H9 (cell line): Measurements from ENCODE around the gene C10orf143. TPM values are rescaled to one million over a fixed set of nuclear protein-coding genes. Genes with fewer than 3 reads are reported as not detected.

Experiments
- DNase-seq: peaks from one replicate; pipeline ENCODE4 v3.0.0-alpha.2; 2017
- H2AFZ ChIP-seq: one replicate; pipeline ENCODE4 v1.6.1; 2013; ENCODE audit warnings: mild to moderate bottlenecking, low read length, control low read depth, moderate library complexity
- H2AK5ac ChIP-seq: 2 replicates; pipeline ENCODE4 v1.6.1; 2013; ENCODE audit warnings: low read length, control low read depth, mixed read lengths; ENCODE audit not compliant: insufficient read length
- H2BK120ac ChIP-seq: one replicate; pipeline ENCODE4 v1.6.1; 2013; ENCODE audit warnings: low read depth, mild to moderate bottlenecking, low read length, control low read depth, inconsistent platforms; ENCODE audit not compliant: poor library complexity, severe bottlenecking
- H2BK12ac ChIP-seq: 2 replicates; pipeline ENCODE4 v1.6.1; 2013; ENCODE audit warnings: low read length, control low read depth, mixed read lengths, low read depth; ENCODE audit not compliant: insufficient read length
- H2BK15ac ChIP-seq: 2 replicates; pipeline ENCODE4 v1.6.1; 2013; ENCODE audit warnings: low read depth, low read length, control low read depth
- H2BK20ac ChIP-seq: one replicate; pipeline ENCODE4 v1.6.1; 2013; ENCODE audit warnings: low read depth, mild to moderate bottlenecking, low read length, control low read depth, inconsistent platforms; ENCODE audit not compliant: poor library complexity, severe bottlenecking
- H2BK5ac ChIP-seq: 2 replicates; pipeline ENCODE4 v1.6.1; 2013; ENCODE audit warnings: low read length, control low read depth, mixed read lengths; ENCODE audit not compliant: insufficient read length
- H3K14ac ChIP-seq: 2 replicates; pipeline ENCODE4 v1.6.1; 2013; ENCODE audit warnings: low read length, control low read depth; ENCODE audit not compliant: insufficient read depth
- H3K18ac ChIP-seq: 2 replicates; pipeline ENCODE4 v1.6.1; 2013; ENCODE audit warnings: low read depth, mild to moderate bottlenecking, mixed read lengths, low read length, control low read depth; ENCODE audit not compliant: insufficient read length
- H3K23ac ChIP-seq: 2 replicates; pipeline ENCODE4 v1.6.1; 2013; ENCODE audit warnings: low read length, control low read depth, mixed read lengths, low read depth; ENCODE audit not compliant: insufficient read length
- H3K23me2 ChIP-seq: 2 replicates; pipeline ENCODE4 v1.6.1; 2013; ENCODE audit warnings: low read depth, mild to moderate bottlenecking, mixed read lengths, low read length, control low read depth; ENCODE audit not compliant: insufficient read length, poor library complexity, severe bottlenecking
- H3K27ac ChIP-seq: 2 replicates; pipeline ENCODE4 v1.5.1; 2013; ENCODE audit warnings: low read length, control low read depth, mixed read lengths, low read depth; ENCODE audit not compliant: insufficient read length
- H3K27me3 ChIP-seq: 2 replicates; pipeline ENCODE4 v1.6.1; 2013; ENCODE audit warnings: low read length, control low read depth, inconsistent platforms; ENCODE audit not compliant: insufficient read depth
- H3K4ac ChIP-seq: 2 replicates; pipeline ENCODE4 v1.6.1; 2013; ENCODE audit warnings: low read depth, mild to moderate bottlenecking, control low read depth, inconsistent platforms, low read length, moderate library complexity
- H3K4me1 ChIP-seq: 2 replicates; pipeline ENCODE4 v1.6.1; 2013; ENCODE audit warnings: low read length, control low read depth, inconsistent platforms; ENCODE audit not compliant: insufficient read depth
- H3K4me2 ChIP-seq: 2 replicates; pipeline ENCODE4 v1.6.1; 2013; ENCODE audit warnings: low read length, control low read depth, mixed read lengths; ENCODE audit not compliant: insufficient read length, insufficient read depth
- H3K56ac ChIP-seq: 2 replicates; pipeline ENCODE4 v1.6.1; 2013; ENCODE audit warnings: low read depth, mild to moderate bottlenecking, mixed read lengths, low read length, control low read depth; ENCODE audit not compliant: insufficient read length
- H3K79me1 ChIP-seq: 2 replicates; pipeline ENCODE4 v1.6.1; 2013; ENCODE audit warnings: low read depth, mild to moderate bottlenecking, moderate library complexity, low read length, control low read depth, inconsistent platforms; ENCODE audit not compliant: insufficient read depth, poor library complexity, severe bottlenecking
- H3K79me2 ChIP-seq: 2 replicates; pipeline ENCODE4 v1.6.1; 2013; ENCODE audit warnings: low read length, control low read depth, inconsistent platforms; ENCODE audit not compliant: insufficient read depth
- H3K9ac ChIP-seq: 2 replicates; pipeline ENCODE4 v1.6.1; 2013; ENCODE audit warnings: low read length, control low read depth, mixed read lengths; ENCODE audit not compliant: insufficient read length; ENCODE audit errors: extremely low read depth
- H3K9me3 ChIP-seq: one replicate; pipeline ENCODE4 v1.6.1; 2013; ENCODE audit warnings: low read depth, low read length, inconsistent platforms; ENCODE audit not compliant: control insufficient read depth
- H3T11ph ChIP-seq: one replicate; pipeline ENCODE4 v1.6.1; 2013; ENCODE audit warnings: mild to moderate bottlenecking, low read length, control low read depth, inconsistent platforms
- H4K20me1 ChIP-seq: one replicate; pipeline ENCODE4 v1.6.1; 2013; ENCODE audit not compliant: control insufficient read depth, insufficient read length, insufficient read depth
- H4K5ac ChIP-seq: 2 replicates; pipeline ENCODE4 v1.6.1; 2013; ENCODE audit warnings: low read depth, mild to moderate bottlenecking, mixed read lengths, low read length, control low read depth; ENCODE audit not compliant: insufficient read length
- H4K8ac ChIP-seq: replicated peaks from 2 replicates; pipeline ENCODE4 v1.6.1; 2013; ENCODE audit warnings: low read length, control low read depth, mixed read lengths, low read depth; ENCODE audit not compliant: insufficient read length
- H4K91ac ChIP-seq: 2 replicates; pipeline ENCODE4 v1.6.1; 2013; ENCODE audit warnings: low read depth, mild to moderate bottlenecking, moderate library complexity, mixed read lengths, low read length, control low read depth; ENCODE audit not compliant: insufficient read length
- H3K27ac Mint-ChIP-seq, 3 experiments: 2 replicates in 2 of 3; 3 replicates in 1 of 3; pipeline ENCODE4 v1.8.0; 2020 to 2021; ENCODE audit warnings: mixed read lengths in 3 of 3, mild to moderate bottlenecking in 1 of 3, moderate library complexity in 1 of 3
- H3K27me3 Mint-ChIP-seq: 2 replicates; pipeline ENCODE4 v1.8.0; 2021; ENCODE audit warnings: low read depth, mild to moderate bottlenecking, moderate library complexity, mixed read lengths
- H3K36me3 Mint-ChIP-seq, 3 experiments: 2 replicates in 2 of 3; 3 replicates in 1 of 3; pipeline ENCODE4 v1.8.0; 2020 to 2021; ENCODE audit warnings: low read depth in 3 of 3, mixed read lengths in 3 of 3; ENCODE audit not compliant: insufficient read depth in 1 of 3
- H3K4me1 Mint-ChIP-seq, 2 experiments: 2 replicates each; pipeline ENCODE4 v1.8.0; 2020; ENCODE audit warnings: mixed read lengths in 2 of 2
- H3K4me3 Mint-ChIP-seq, 2 experiments: 2 replicates in 1 of 2; 3 replicates in 1 of 2; pipeline ENCODE4 v1.8.0; 2020 to 2021; ENCODE audit warnings: mild to moderate bottlenecking in 2 of 2, mixed read lengths in 2 of 2, moderate library complexity in 1 of 2
- H3K9me3 Mint-ChIP-seq, 2 experiments: 2 replicates in 1 of 2; 3 replicates in 1 of 2; pipeline ENCODE4 v1.8.0; 2020; ENCODE audit warnings: mild to moderate bottlenecking in 2 of 2, mixed read lengths in 2 of 2, moderate library complexity in 1 of 2
- CTCF ChIP-seq: fragments of 200-600 bp; sonication (generic); conservative IDR thresholded peaks from 3 replicates; pipeline ENCODE4 v1.8.0; 2021; ENCODE audit warnings: antibody characterized with exemption, mild to moderate bottlenecking
- WGBS: extraction: QIAGEN DNeasy Blood & Tissue Kit; methylation state at CpG from one replicate; pipeline ENCODE4 v1.1.7; 2013; ENCODE audit warnings: missing lambda C conversion rate, low lambda C conversion rate, mixed read lengths; ENCODE audit not compliant: insufficient read length; ENCODE audit errors: extremely low coverage; 5-methylcytosine and 5-hydroxymethylcytosine counted together
- total RNA-seq: library from RNA; stranded (reverse); gene quantifications from 2 replicates; pipeline ENCODE4 v1.2.1, GENCODE V29; 2021

Gene C10orf143
- total RNA-seq, 1 experiment from 2014 or later, result 0.94 TPM

- H3K18ac ChIP-seq, result no peak overlapping the region
- H3T11ph ChIP-seq, result no peak overlapping the region
- no peak overlapping the region for H3K56ac ChIP-seq
- H3K79me1 ChIP-seq, result no peaks in the 10 kb centered on the region
- H4K8ac ChIP-seq, result no peak overlapping the region
- H3K27me3 ChIP-seq, result no peaks in the 10 kb centered on the region
- H3K9me3 Mint-ChIP-seq, result no peaks in the 10 kb centered on the region
- no peaks in the 10 kb centered on the region; the same call in 1 of the 2 replicates for H3K4me1 ChIP-seq
- H4K20me1 ChIP-seq, result peaks cover 2% of the 10 kb centered on the region
- H3K4ac ChIP-seq, result no peak overlapping the region
- H3K14ac ChIP-seq, result no peak overlapping the region
- no peak for TF ChIP-seq CTCF
- H4K5ac ChIP-seq, result no peak overlapping the region
- H2AK5ac ChIP-seq, result no peak overlapping the region
- H3K9ac ChIP-seq, result no peak overlapping the region
- DNase-seq, result no peak
- H3K9me3 ChIP-seq, result no peaks in the 10 kb centered on the region
- no peak overlapping the region for H2BK20ac ChIP-seq
- no peak overlapping the region for H3K27ac ChIP-seq
- no peak overlapping the region for H3K23ac ChIP-seq
- no peak overlapping the region; a peak in 1 of 7 replicates for H3K27ac Mint-ChIP-seq
- no peak overlapping the region for H3K4me2 ChIP-seq
- no CpG with 5 or more reads among the region's 8 CpGs for WGBS
- H4K91ac ChIP-seq, result no peak overlapping the region
- no peaks in the 10 kb centered on the region for H3K79me2 ChIP-seq
- no peaks in the 10 kb centered on the region for H3K36me3 Mint-ChIP-seq
- H3K27me3 Mint-ChIP-seq, result peaks cover 7% of the 10 kb centered on the region
- H3K4me3 Mint-ChIP-seq, result no peak overlapping the region
- H2AFZ ChIP-seq, result no peak overlapping the region
- H2BK15ac ChIP-seq, result no peak overlapping the region
- no peak overlapping the region for H2BK5ac ChIP-seq
- no peak overlapping the region for H2BK12ac ChIP-seq
- no peak overlapping the region for H2BK120ac ChIP-seq
- peaks cover 9% of the 10 kb centered on the region in 2 experiments for H3K4me1 Mint-ChIP-seq
- no peaks in the 10 kb centered on the region for H3K23me2 ChIP-seq
Measured at GRCh38 chr10:130038019-130038555, 72.5 kb downstream of the C10orf143 start.
